NCI-H748 treated with DMSO at 0.1 percent for 48 hours (cell line): ENCODE measurements around the gene HELT.
"Not testable (repeated sequence)": the region's sequence is repeated elsewhere in the genome, so short reads cannot be mapped to it uniquely, and the experiment has no call there.

ENCODE experiments used
- DNase-seq: peaks from one replicate; lab custom pipeline; 2025; lab: John Stamatoyannopoulos, UW

HELT gene

DNA sequence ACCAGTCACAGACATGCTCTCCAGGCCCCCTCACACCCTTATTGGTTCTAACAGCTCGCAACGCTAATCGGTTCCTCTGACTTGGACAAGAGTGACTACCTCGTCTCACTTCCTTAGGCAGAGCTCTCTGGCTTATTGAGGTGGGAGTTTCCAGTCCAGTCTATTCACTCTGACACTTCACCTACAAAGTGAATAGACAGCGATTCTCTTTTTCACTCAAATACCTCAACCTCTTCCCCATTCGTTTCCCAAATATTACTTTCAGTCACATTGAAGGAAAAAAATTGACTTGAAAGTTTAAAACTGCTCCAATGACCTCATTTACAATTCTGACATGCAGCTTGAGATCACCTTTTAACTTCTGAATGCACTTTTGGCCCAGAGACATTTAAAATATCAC is 17.7 kb downstream of the HELT start:
- DNase-seq, result no peak

- no peak for DNase-seq
Measured at GRCh38 chr4:185036842-185037241, 18.6 kb downstream of the HELT start.

DNA sequence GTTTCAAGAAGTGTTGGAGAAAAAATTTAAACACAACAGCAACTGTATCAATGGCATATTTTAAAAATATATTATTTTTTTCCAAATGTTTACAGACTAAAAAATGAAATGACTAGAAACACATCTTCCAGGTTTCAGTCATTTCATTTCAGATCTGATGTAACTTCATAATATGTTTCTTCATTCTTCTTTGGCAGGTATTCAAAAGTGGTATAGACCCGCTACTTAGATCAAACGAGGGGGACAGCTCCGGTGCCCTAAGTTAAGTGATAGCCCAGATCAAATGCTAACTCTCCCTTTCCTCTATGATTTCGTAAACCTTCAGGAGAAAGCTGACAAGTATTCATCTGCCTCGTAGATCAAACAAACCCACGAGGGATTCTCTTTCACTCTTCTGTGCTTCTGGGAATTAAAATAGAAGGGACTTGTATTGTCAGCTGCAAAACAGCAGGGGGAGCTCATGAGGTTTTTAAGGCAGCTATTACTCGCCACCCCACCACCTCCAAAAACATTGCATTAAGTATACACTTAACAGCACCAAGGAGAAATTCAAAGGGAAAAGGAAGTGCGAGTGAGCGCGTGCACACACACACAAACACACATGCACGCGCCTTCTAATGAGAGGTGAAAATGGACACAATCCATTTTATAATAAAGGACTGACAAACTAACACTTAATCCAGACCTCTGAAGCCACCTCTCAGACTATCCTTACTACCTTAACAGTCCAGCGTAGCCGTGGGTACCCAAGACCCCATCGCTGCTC is 21.4 kb downstream of the HELT start:
- peak; percentile 37 for DNase-seq

DNA sequence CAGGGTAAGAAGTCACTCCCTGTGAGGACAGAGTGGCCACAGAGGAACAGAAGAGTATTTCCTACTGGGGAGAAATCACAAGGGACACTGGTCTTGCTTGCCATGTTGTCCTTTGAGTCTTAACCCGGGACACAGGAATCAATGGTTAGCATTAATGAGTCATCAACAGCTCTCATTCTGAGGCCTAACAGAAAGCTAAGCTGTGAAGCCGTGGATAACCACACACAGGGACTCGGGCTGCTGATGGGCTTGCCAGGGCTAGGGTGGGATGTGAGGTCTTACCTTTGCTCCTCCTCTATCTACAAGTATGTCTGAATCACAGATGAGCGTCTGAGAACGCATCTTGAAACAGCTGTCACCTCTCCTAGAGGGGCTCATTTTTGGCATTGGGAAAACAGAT is 22.2 kb downstream of the HELT start:
- no peak for DNase-seq

DNA sequence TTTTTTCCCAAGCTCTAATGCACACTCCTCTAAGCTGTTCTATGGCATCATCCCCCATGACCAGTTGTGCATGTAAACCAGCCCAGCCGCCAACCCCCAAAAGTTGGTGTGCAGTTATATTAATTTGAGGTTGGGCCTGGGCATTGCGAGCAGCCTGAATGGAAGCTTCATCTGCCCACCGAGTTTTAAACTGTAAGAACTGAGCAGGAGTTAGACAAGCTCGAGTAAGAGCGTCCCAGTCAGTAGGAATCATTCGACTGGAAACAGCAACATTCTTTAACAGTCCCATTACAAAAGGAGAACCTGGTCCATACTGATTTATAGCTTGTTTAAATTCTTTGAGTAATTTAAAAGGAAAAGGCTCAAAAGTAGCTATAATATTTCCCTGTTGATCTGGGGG is 32.0 kb downstream of the HELT start:
- DNase-seq, result not testable (repeated sequence)

DNA sequence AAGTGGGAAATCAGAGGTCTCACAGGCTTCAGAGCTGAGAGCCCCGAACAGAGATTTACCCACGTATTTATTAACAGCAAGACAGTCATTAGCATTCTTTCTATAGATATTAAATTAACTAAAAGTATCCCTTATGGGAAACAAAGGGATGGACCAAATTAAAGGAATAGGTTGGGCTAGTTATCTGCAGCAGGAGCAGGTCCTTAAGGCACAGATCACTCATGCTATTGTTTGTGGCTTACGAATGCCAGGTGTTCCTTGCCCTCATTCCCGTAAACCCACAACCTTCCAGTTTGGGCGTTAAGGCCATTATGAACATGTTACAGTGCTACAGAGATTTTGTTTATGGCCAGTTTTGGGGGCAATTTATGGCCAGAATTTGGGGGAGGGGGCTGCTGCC is 33.0 kb downstream of the HELT start:
- DNase-seq, result not testable (repeated sequence)

- DNase-seq, result no peak
Measured at GRCh38 chr4:185053746-185054145, 35.5 kb downstream of the HELT start.

GRCh38 chr4:185054272-185054671 is 36.0 kb downstream of the HELT start:
- DNase-seq, result no peak

GRCh38 chr4:185054886-185055285 is 36.6 kb downstream of the HELT start:
- no peak for DNase-seq

DNA sequence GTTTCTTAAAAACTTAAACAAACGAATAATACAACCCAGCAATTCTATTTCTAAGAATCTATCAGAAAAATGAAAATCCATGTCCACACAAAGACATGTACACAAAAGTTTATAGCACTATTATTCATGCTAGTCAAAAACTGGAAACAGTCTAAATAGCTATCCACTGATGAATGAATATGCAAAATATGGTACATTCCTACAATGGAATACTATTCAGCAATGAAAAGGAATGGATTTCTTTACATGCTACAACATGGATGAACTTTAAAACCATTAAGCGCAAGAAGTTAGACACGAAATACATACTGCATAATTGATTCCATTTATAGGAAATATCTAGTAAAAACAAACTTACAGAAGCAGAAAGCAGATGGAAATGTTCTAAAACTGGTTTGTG is 43.3 kb downstream of the HELT start:
- no peak for DNase-seq

DNA sequence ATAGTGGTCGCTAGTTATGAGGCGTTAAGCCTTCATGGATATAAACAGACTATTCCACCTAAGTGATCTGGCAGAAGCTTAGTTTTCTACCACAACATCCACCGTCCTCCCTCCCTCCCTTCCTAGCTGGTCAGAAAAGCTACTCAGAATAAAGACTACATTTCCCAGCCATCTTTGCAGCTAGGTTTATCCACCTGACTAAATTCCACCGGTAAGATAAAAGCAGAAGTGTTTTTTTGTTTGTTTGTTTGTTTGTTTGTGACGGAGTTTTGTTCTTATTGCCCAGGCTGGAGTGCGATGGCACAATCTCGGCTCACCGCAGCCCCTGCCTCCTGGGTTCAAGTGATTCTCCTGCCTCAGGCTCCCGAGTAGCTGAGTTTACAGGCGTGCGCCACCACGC is 44.3 kb downstream of the HELT start:
- DNase-seq, result no peak

DNA sequence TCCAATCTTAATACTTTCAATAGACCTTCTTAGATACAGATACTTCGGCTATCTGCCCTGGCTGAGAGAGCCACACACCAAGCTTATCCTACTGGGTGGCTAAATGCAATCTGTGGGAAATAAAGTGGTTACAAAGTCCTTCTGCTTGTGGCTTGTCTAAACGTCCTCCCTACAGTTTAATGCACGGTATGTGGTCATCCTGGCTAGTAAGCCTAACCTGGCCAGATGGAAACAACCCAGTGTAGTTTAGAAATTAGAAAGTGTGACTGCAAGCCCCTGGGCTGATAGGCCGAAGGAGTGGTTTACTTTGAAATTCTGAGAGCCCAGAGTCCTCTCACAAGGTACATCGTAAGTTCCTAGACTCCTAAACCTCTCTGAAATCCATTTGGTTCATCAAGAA is 47.9 kb downstream of the HELT start:
- no peak for DNase-seq

GRCh38 chr4:185068837-185069236 is 50.5 kb downstream of the HELT start:
- DNase-seq, result no peak
